Caco-2 (cell line): ENCODE measurements around the gene SFT2D1. TPM values are rescaled to one million over a fixed set of nuclear protein-coding genes. Genes with fewer than 3 reads are reported as not detected.

Experiments used
- BruUV-seq: library from RNA; stranded (reverse); fragments of 400-500 nt; replicated peaks from 2 replicates; lab custom pipeline; 2021; lab: Mats Ljungman, UMichigan
- CTCF ChIA-PET: fragments of 300-600 bp; sonication (Branson Sonifier 250); formaldehyde crosslinking; loops from one replicate; lab custom pipeline; 2022; ENCODE audit warnings: antibody characterized with exemption; lab: Charles Lee
- POLR2A ChIA-PET: fragments of 300-600 bp; sonication (Branson Sonifier 250); formaldehyde crosslinking; loops from one replicate; lab custom pipeline; 2022; ENCODE audit warnings: antibody characterized with exemption; lab: Charles Lee
- DNase-seq, 2 experiments: peaks; one replicate each; pipeline versions ENCODE4 v3.0.0 to v3.0.0-alpha.2; 2020 to 2022
- H3K27me3 ChIP-seq: replicated peaks from 2 replicates; pipeline ENCODE4 v1.6.0; 2011; ENCODE audit warnings: low read length; ENCODE audit not compliant: control insufficient read depth, insufficient read depth
- H3K36me3 ChIP-seq: 2 replicates; pipeline ENCODE4 v1.5.1; 2011; ENCODE audit warnings: low read length; ENCODE audit not compliant: control insufficient read depth, insufficient read depth
- H3K4me1 ChIP-seq: fragments of 250-450 bp; sonication (Bioruptor Pico); 2 replicates; pipeline ENCODE4 v1.5.1; 2020; ENCODE audit warnings: mild to moderate bottlenecking
- H3K4me3 ChIP-seq: 2 replicates; pipeline ENCODE4 v1.5.1; 2011; ENCODE audit warnings: low read depth, mild to moderate bottlenecking, control low read depth, low read length
- H3K9me3 ChIP-seq: fragments of 250-450 bp; sonication (Bioruptor Pico); 2 replicates; pipeline ENCODE4 v1.5.1; 2020; ENCODE audit warnings: mild to moderate bottlenecking, moderate library complexity
- H3K27ac Mint-ChIP-seq: one replicate; pipeline ENCODE4 v1.8.0; 2022; ENCODE audit warnings: mixed read lengths; ENCODE audit not compliant: unreplicated experiment
- H3K27me3 Mint-ChIP-seq: one replicate; pipeline ENCODE4 v1.8.0; 2022; ENCODE audit warnings: mixed read lengths; ENCODE audit not compliant: insufficient read depth, unreplicated experiment
- H3K36me3 Mint-ChIP-seq: one replicate; pipeline ENCODE4 v1.8.0; 2022; ENCODE audit warnings: mild to moderate bottlenecking, mixed read lengths; ENCODE audit not compliant: insufficient read depth, unreplicated experiment
- H3K4me1 Mint-ChIP-seq: one replicate; pipeline ENCODE4 v1.8.0; 2022; ENCODE audit warnings: low read depth, mixed read lengths; ENCODE audit not compliant: unreplicated experiment
- H3K4me3 Mint-ChIP-seq: one replicate; pipeline ENCODE4 v1.8.0; 2022; ENCODE audit warnings: mild to moderate bottlenecking, moderate library complexity, mixed read lengths; ENCODE audit not compliant: unreplicated experiment
- H3K9me3 Mint-ChIP-seq: one replicate; pipeline ENCODE4 v1.8.0; 2022; ENCODE audit warnings: mixed read lengths; ENCODE audit not compliant: unreplicated experiment
- CTCF ChIP-seq, 2 experiments: fragments of 200-600 bp in 1 of 2; IDR thresholded peaks; 1 replicate in 1 of 2; 2 replicates in 1 of 2; pipeline versions ENCODE4 v1.5.1 to v1.8.0; 2011 to 2022; ENCODE audit warnings: antibody characterized with exemption in 1 of 2, control low read depth in 1 of 2, inconsistent platforms in 1 of 2, low read depth in 1 of 2, low read length in 1 of 2, mild to moderate bottlenecking in 1 of 2, moderate library complexity in 1 of 2; ENCODE audit not compliant: insufficient read depth in 1 of 2, severe bottlenecking in 1 of 2, unreplicated experiment in 1 of 2
- intact Hi-C: fragments of 100-400 bp; cut with micrococcal nuclease; formaldehyde crosslinking; loops from one replicate; pipeline ENCODE4 v1.10.0; 2022; ENCODE audit not compliant: unreplicated experiment
- total RNA-seq: library from RNA; stranded (reverse); gene quantifications from 2 replicates; pipeline ENCODE4 v1.2.3, GENCODE V29; 2022

Gene SFT2D1
- total RNA-seq, 1 experiment from 2014 or later, result 48.1 TPM

- Mint-ChIP-seq H3K9me3 (no peaks in the 10 kb centered on the region), H3K4me3 (no peak overlapping the region), H3K27me3 (no peaks in the 10 kb centered on the region), H3K4me1 (peaks cover 6% of the 10 kb centered on the region), H3K27ac (no peak overlapping the region), H3K36me3 (no peaks in the 10 kb centered on the region)
- Histone ChIP-seq H3K4me1 (0 out of 2 replicates have a peak, but pooled peaks cover 3% of the 10 kb centered on the region), H3K36me3 (no peaks in the 10 kb centered on the region), H3K27me3 (no peaks in the 10 kb centered on the region), H3K9me3 (no peaks in the 10 kb centered on the region), H3K4me3 (no peak overlapping the region)
- ChIA-PET POLR2A (no interaction called here), CTCF (no interaction called here)
- TF ChIP-seq CTCF (IDR thresholded peaks at IDR 0.05; ENCODE audit: insufficient read depth in 1 of 2, low read depth in 1 of 2, low read length in 1 of 2, severe bottlenecking in 1 of 2, unreplicated experiment in 1 of 2), result no peak
- DNase-seq, result no peak
- intact Hi-C loops, result loop anchor here (1.0 kb wide), 2 partner anchors 69 to 87 kb away; partner anchors contain the start of gene MPC1
- no TSS peak for BruUV-seq
Observed at GRCh38 chr6:166312832-166313231, 29.5 kb downstream of the SFT2D1 start.

GRCh38 chr6:166310634-166311033 lies 31.7 kb downstream of the SFT2D1 start:
- CTCF ChIA-PET, result interaction anchor here (1.1 kb wide), 1 partner anchor 89 kb away, joined by 4 read pairs; no protein-coding TSS in a partner anchor
- POLR2A ChIA-PET, result interaction anchor here (0.6 kb wide), 1 partner anchor 1505 kb away, joined by 11 read pairs; no protein-coding TSS in a partner anchor
- H3K4me3 ChIP-seq, result no peak overlapping the region
- 0 out of 2 replicates have a peak, but pooled peaks cover 3% of the 10 kb centered on the region for H3K4me1 ChIP-seq
- H3K27me3 Mint-ChIP-seq, result no peaks in the 10 kb centered on the region
- H3K27ac Mint-ChIP-seq, result no peak overlapping the region
- BruUV-seq, result no TSS peak
- H3K36me3 ChIP-seq, result no peaks in the 10 kb centered on the region
- H3K27me3 ChIP-seq, result no peaks in the 10 kb centered on the region
- no peak for DNase-seq
- H3K4me3 Mint-ChIP-seq, result no peak overlapping the region
- no peaks in the 10 kb centered on the region for H3K36me3 Mint-ChIP-seq
- no peaks in the 10 kb centered on the region for H3K9me3 ChIP-seq
- no peaks in the 10 kb centered on the region for H3K4me1 Mint-ChIP-seq
- intact Hi-C loops, result no loop called here
- no peak for TF ChIP-seq CTCF (IDR thresholded peaks at IDR 0.05; ENCODE audit: insufficient read depth in 1 of 2, low read depth in 1 of 2, low read length in 1 of 2, severe bottlenecking in 1 of 2, unreplicated experiment in 1 of 2)
- no peaks in the 10 kb centered on the region for H3K9me3 Mint-ChIP-seq

- no peaks in the 10 kb centered on the region for H3K9me3 Mint-ChIP-seq
- TF ChIP-seq CTCF (IDR thresholded peaks at IDR 0.05; ENCODE audit: insufficient read depth in 1 of 2, low read depth in 1 of 2, low read length in 1 of 2, severe bottlenecking in 1 of 2, unreplicated experiment in 1 of 2), result no peak
- no peaks in the 10 kb centered on the region for H3K4me1 Mint-ChIP-seq
- no peak overlapping the region for H3K4me3 Mint-ChIP-seq
- no peak for DNase-seq
- intact Hi-C loops, result loop anchor here (2.0 kb wide), 2 partner anchors 33 to 73 kb away; partner anchors contain the start of genes MPC1 and SFT2D1
- no peaks in the 10 kb centered on the region for H3K27me3 ChIP-seq
- ChIA-PET CTCF (interaction anchor here (1.1 kb wide), 1 partner anchor 90 kb away, joined by 4 read pairs; no protein-coding TSS in a partner anchor), POLR2A (interaction anchor here (0.6 kb wide), 1 partner anchor 1506 kb away, joined by 11 read pairs; no protein-coding TSS in a partner anchor)
- no TSS peak for BruUV-seq
- H3K4me3 ChIP-seq, result no peak overlapping the region
- H3K36me3 ChIP-seq, result no peaks in the 10 kb centered on the region
- H3K27ac Mint-ChIP-seq, result no peak overlapping the region
- H3K4me1 ChIP-seq, result 0 out of 2 replicates have a peak, but pooled peaks cover 3% of the 10 kb centered on the region
- H3K9me3 ChIP-seq, result no peaks in the 10 kb centered on the region
- H3K36me3 Mint-ChIP-seq, result no peaks in the 10 kb centered on the region
- H3K27me3 Mint-ChIP-seq, result no peaks in the 10 kb centered on the region
Observed at GRCh38 chr6:166309977-166310376, 32.4 kb downstream of the SFT2D1 start.
